Measurements from ENCODE around the gene XRRA1.

The XRRA1 gene

GRCh38 chr11:74951226-74951625 lies 2.3 kb upstream of the XRRA1 start:
- TF ChIP-seq, protein P1, sequence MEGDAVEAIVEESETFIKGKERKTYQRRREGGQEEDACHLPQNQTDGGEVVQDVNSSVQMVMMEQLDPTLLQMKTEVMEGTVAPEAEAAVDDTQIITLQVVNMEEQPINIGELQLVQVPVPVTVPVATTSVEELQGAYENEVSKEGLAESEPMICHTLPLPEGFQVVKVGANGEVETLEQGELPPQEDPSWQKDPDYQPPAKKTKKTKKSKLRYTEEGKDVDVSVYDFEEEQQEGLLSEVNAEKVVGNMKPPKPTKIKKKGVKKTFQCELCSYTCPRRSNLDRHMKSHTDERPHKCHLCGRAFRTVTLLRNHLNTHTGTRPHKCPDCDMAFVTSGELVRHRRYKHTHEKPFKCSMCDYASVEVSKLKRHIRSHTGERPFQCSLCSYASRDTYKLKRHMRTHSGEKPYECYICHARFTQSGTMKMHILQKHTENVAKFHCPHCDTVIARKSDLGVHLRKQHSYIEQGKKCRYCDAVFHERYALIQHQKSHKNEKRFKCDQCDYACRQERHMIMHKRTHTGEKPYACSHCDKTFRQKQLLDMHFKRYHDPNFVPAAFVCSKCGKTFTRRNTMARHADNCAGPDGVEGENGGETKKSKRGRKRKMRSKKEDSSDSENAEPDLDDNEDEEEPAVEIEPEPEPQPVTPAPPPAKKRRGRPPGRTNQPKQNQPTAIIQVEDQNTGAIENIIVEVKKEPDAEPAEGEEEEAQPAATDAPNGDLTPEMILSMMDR (IDR thresholded peaks at IDR 0.05; ENCODE audit: extremely low read depth, insufficient read depth, missing control alignments), result no peak
- no peak for DNase-seq (ENCODE audit: low spot score)
- in situ Hi-C loops (cut with MboI; ENCODE audit: low pct_unique_long_range_greater_than_20kb, low sequenced_read_pairs, unreplicated experiment), result no loop called here

DNA sequence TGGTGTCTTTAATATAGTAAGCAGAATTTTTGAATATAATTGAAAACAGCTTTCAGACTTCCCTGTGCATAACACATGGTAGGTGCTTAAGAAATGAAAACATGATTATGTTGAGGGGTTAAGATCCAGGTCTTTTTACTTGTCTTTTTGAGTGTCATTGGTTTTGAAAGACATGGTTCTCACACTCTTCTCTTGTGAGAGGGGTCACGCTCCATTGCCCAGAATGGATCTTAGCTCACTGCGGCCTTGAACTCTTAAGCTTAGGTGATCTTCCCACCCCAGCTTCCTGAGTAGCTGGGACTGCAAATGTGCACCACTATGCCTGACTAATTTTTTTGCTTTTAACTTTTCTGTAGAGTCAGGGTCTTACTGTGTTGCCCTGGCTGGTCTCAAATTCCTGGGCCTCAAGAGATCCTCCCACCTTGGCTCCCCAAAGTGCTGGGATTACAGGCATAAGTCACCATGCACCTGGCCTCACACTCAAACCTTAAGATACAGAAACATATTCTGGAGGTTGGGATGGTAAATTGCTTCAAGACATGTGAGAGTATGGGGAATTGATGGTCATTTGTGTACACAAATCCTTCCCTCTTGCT lies 1.6 kb upstream of the XRRA1 start:
- in situ Hi-C loops (cut with MboI; ENCODE audit: low pct_unique_long_range_greater_than_20kb, low sequenced_read_pairs, unreplicated experiment), result no loop called here
- TF ChIP-seq, protein P1 (IDR thresholded peaks at IDR 0.05; ENCODE audit: extremely low read depth, insufficient read depth, missing control alignments), result no peak
- DNase-seq (ENCODE audit: low spot score), result peak; percentile 25

- in situ Hi-C loops (cut with MboI; ENCODE audit: low pct_unique_long_range_greater_than_20kb, low sequenced_read_pairs, unreplicated experiment), result loop anchor here (25.0 kb wide), 1 partner anchor 263 kb away; no protein-coding TSS in a partner anchor
- no peak for DNase-seq (ENCODE audit: low spot score)
- TF ChIP-seq, protein P1 (IDR thresholded peaks at IDR 0.05; ENCODE audit: extremely low read depth, insufficient read depth, missing control alignments), result no peak
Observed at GRCh38 chr11:74949753-74950137, 854 bp upstream of the XRRA1 start.

- in situ Hi-C loops (cut with MboI; ENCODE audit: low pct_unique_long_range_greater_than_20kb, low sequenced_read_pairs, unreplicated experiment), result loop anchor here (25.0 kb wide), 1 partner anchor 264 kb away; no protein-coding TSS in a partner anchor
- DNase-seq (ENCODE audit: low spot score), result peak; percentile 21
- TF ChIP-seq, protein P1 (IDR thresholded peaks at IDR 0.05; ENCODE audit: extremely low read depth, insufficient read depth, missing control alignments), result no peak
Observed at GRCh38 chr11:74948546-74948897, 369 bp downstream of the XRRA1 start.

GRCh38 chr11:74942073-74942759 lies 6.7 kb downstream of the XRRA1 start:
- TF ChIP-seq, protein P1 (IDR thresholded peaks at IDR 0.05; ENCODE audit: extremely low read depth, insufficient read depth, missing control alignments), result no peak
- no peak for DNase-seq (ENCODE audit: low spot score)
- in situ Hi-C loops (cut with MboI; ENCODE audit: low pct_unique_long_range_greater_than_20kb, low sequenced_read_pairs, unreplicated experiment), result loop anchor here (25.0 kb wide), 1 partner anchor 270 kb away; no protein-coding TSS in a partner anchor

- no peak for DNase-seq (ENCODE audit: low spot score)
- TF ChIP-seq, protein P1 (IDR thresholded peaks at IDR 0.05; ENCODE audit: extremely low read depth, insufficient read depth, missing control alignments), result no peak
- in situ Hi-C loops (cut with MboI; ENCODE audit: low pct_unique_long_range_greater_than_20kb, low sequenced_read_pairs, unreplicated experiment), result loop anchor here (25.0 kb wide), 1 partner anchor 271 kb away; no protein-coding TSS in a partner anchor
Observed at GRCh38 chr11:74941492-74941891, 7.4 kb downstream of the XRRA1 start.
